ENCODE results near the gene IQSEC1.

IQSEC1 gene

DNA sequence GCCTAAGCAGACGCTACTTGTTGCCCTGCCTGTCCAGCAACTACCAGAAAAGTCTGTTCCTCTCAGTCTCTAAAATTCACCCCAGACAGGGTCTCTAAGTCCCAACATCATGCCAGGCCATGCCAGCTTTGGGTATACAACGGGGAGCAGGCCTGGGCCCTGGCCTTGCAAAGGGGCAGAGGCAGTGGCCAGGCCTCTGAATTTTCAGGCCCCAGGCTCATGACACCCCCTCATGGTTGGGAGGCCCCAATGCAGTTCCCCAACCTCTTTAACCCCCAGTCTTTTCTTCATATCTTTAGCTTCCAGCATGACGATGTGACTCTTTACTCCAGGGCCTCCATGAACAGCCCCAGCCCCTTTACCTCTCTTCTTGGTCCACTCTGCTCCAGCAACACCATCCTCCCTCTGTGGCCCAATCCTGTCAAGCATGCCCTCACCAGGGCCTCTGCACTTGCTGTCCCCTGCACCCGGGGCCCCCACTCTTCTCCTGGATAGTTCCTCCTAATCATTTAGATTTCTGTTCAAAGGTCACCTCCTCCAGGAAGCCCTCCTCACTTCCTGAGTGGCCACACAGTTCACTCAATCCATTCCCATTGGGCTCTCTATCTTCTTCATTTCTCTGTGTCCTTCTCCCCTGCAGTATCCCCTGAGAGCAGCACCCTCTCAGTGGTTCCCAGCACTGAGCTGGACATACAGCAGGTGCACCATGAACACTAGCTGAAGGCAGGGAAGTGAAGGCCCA, 4.8 kb downstream of the IQSEC1 start:
- no peak for DNase-seq (ENCODE audit: low read depth in 1 of 2, low spot score in 1 of 2)

DNA sequence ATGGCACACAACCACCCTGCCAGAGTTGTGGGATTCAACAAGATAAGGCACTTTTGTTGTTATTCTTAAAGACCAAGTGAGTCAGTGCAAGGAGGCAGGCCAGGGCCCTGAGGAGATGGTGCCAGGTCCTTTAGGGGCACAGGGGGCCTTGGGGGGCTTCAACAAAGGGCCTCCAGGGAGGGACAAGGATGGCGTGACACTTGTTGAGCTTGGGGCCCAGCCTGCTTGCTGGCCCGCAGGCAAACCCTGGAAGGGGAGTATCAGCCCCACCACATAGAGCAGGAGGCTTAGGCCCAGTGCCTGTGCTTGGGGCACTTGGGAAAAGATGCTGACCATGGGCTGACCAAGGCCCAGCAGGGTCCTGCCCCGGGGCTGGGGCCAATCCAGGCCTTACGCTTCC, 5.5 kb downstream of the IQSEC1 start:
- no peak for DNase-seq (ENCODE audit: low read depth in 1 of 2, low spot score in 1 of 2)

DNA sequence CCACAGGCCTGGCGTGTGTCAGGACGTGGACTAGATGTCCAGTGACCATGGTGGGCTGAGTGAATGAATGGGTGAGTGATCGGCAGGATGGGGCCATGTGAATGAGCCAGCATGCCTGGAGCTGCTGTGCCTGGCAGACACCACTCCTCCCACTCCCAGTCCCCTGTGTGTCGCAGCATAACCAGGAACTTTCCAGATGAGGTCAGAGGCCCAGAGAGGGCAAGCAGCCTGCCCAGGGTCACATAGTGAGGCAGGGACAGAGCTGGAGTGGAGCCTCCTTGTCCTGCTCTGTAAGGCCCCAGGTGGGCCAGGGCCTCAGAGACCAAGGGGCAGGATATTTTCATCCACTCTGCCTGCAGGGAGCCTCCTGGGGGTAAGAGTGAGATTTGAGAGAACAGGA, 6.4 kb downstream of the IQSEC1 start:
- DNase-seq (ENCODE audit: low read depth in 1 of 2, low spot score in 1 of 2) = no peak

DNA sequence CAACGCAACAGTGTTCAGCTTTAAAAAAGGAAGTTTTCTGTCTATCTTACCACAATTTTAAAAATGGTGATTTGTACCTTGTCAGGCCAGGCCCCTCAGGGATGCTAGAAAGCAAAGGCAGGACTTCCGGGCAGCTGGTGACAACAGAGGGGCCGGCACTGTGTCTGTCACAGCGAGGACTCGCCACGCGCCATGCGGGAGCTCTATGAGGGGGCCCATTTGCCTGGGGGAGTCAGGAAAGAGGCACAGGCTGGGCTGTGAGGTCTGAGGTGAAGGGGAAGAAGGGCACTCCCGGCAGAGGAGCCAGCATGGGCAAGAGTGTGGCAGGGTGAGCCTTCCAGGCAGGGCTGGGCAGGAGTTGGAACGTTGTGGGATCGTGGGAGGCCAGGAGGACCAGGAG, 7.0 kb downstream of the IQSEC1 start:
- no peak for DNase-seq (ENCODE audit: low read depth in 1 of 2, low spot score in 1 of 2)

DNA sequence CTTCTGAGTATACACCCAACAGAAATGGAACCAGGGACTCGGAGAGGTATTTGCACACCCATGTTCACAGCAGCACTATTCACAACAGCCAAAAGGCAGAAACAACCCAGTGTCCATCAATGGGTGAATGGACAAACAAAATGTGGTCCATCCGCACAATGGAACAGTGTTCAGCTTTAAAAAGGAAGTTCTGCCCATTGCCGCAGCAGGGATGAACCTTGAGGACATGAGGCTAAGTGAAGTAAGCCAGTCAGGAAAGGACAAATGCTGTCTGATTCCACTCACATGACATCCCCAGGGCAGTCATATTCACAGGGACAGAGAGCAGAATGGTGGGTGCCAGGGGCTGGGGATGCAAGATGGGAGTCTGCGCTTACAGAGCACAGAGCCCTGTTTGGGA, 7.5 kb downstream of the IQSEC1 start:
- DNase-seq (ENCODE audit: low read depth in 1 of 2, low spot score in 1 of 2) = no peak

DNA sequence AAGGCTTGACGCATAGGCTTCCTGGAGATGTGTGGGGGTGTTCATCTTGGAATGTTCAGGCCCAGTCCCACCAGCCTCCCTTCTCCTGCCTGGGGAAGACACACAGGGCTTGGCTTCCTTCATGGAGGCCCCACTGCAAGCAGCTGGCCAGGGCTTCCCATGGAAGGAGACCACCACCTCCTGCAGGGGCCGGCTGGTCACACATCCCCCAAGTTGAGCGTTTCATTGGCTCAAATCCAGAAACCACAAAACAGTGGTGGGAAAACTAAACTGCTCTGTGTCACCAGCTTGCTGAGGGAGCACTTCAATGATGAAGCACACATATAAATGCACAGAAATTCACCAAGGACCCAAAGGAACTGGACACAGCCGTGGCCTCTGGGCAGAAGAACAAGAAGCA, 8.3 kb downstream of the IQSEC1 start:
- no peak for DNase-seq (ENCODE audit: low read depth in 1 of 2, low spot score in 1 of 2)

DNA sequence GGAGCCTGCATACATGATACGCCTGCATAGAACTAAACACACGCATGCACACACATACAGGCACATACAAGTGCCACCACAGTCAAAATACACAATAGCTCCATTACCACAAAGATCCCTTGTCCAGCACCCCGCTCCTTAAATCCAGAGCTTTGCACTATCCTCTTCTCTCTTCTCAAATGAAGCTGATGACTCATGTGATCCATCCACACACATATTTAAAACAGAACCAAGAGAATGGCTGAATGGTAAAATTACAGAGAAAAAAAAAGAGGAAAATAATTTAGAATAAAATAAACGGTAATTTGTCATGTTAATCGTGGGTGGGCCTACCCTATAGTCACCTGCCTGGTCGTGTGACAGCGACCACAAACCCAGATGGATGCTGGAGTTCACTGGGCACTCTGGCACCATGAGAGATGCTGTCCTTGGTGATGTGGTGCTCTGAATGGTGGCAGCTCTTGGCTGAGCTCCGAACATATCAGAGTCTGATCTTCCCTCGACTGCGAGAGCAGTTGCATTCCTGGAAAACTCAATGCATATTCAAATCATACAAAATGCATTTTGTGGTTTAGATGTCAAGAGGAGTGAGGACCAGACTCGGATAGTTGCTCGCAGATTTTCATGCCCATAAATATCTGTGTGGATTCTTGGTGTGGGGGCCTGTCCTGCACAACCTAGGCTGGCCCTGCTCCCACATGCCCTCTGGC, 8.9 kb downstream of the IQSEC1 start:
- DNase-seq (ENCODE audit: low read depth in 1 of 2, low spot score in 1 of 2) = no peak

DNA sequence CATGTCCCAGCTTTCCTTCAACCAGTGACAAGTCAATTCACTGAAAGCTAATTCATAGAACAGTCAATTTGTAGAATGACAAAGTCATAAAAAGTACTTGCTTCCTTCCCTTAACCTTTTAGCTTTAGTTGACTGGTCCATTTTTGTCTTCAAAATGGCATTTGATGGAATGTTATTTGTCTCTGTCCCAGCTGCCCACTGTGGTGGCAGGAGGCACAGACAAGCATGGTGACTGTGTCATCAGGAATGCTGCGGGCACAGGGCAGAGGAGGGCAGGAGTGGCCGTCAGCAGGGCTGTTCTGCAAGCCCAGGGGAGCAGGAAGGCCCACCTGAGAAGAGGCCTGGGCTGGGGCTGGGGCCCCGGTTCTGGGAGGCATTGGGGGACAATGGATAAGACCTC, 10.0 kb downstream of the IQSEC1 start:
- no peak for DNase-seq (ENCODE audit: low read depth in 1 of 2, low spot score in 1 of 2)

DNA sequence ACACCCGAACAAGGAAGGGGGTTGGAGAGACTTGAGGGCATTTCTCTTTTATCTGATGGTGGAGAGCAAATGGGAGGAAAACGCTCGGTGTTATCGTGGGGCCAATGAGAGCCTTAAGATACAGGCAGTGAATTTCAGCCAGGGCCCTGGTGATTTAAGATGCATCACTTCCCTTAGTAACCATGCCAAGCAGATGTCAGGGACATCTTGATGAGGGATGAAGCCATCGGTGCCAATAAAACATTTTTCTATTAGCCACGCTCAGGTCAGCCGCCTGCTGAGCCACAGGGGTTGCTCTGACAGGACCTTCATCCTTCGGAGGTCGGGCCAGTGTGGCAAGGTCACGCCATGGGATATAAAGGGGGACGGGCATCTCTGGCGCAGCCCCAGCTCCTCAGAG, 10.6 kb downstream of the IQSEC1 start:
- no peak for DNase-seq (ENCODE audit: low read depth in 1 of 2, low spot score in 1 of 2)

DNA sequence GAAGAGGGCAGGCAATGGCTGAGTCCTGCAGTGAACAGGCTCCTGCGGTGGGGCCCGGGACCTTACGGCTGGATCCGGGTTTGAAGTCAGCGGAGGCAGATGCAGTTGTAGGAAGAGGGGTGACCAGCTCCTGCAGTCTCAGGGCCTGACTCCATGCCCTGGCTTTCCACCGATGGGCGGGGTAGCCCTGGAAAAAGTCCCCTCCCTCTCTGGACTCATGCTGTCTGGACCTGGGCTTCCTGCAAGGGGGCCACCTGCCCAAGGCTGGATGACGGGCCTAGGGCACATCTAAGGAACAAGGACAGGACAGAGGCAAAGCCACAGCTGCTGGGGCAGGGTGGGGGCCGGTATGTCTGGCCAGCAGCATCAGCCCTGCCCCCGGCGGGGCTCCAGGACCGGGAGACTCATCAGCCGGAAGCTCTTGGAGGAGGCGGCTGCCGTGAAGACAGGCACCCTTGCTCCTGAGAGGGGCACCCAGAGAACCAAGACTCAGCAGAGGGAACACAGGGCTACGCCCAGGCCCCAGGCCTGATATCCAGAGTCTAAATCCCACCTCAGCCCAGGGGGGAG, 12.8 kb downstream of the IQSEC1 start:
- no peak for DNase-seq (ENCODE audit: low read depth in 1 of 2, low spot score in 1 of 2)

DNA sequence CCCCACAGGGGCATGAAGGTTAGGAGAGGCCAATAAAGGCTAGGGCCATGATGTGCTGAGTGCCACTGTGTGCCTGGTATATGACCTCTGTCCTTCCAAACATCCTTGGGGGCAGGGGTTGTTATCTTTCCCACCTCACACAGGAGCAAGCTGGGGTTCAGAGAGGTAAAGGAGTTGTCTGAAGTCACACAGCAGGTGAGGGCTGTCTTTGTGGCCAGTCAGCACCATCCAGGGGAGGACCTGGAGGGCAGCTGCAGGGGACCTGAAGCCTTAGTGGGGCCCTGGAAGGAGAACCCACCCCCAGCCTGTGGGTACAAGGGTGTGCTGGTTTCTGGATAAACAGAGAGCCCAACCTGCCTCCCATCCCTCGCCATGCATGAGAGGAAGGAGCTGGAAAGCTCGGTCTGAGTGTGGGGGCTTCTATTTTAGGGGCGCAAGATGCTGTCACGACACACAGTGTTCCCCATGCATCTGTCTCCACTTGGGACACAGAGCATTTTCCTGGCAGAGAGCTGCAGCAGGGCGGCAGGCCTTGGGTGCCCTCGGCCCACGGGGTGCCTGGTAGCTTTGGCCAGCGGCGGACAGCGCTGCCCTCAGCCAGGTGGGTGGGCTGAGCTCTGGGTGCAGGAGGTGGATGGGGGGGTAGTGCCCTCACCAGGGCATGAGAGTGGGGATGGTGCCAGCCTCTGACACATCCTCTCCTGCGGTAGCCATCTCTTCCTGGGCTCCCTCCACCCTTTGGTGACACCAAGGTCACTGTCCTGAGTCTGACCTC, 14.7 kb downstream of the IQSEC1 start:
- DNase-seq (ENCODE audit: low read depth in 1 of 2, low spot score in 1 of 2) = no peak

DNA sequence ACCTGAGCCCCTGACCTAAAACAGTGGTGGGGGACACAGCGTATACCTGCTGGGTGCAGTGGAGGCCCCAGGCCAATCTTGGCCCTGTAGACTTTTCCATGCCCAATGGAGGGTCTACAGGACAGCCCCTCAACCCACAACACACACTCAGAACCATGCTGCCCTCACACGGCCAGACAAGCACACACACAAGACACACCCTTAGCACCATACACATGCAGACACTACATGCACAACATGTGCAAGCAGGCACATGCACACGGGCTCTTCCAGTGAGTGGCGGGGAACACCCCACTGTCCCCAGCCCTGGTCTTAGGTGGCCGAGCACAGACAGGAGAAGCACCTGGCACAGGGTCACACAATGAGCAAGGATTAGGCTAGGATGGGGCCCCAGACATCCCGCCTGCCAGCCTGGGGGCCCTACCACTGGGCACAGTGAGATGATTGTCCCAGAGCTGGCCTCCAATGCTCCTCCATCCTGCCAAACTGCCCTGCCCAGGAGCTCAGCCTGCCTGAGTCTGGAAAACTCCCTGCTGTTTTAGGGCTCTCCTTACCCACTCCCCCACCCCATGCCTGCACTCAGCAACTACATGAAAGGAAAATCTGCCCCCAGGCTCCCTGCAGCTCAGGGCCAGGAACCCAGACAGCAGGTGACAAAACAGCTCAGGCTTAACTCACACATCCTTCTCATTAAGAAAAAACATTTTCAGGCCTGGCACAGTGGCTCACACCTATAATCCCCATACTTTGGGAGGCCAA, 15.8 kb downstream of the IQSEC1 start:
- no peak for DNase-seq (ENCODE audit: low read depth in 1 of 2, low spot score in 1 of 2)

DNA sequence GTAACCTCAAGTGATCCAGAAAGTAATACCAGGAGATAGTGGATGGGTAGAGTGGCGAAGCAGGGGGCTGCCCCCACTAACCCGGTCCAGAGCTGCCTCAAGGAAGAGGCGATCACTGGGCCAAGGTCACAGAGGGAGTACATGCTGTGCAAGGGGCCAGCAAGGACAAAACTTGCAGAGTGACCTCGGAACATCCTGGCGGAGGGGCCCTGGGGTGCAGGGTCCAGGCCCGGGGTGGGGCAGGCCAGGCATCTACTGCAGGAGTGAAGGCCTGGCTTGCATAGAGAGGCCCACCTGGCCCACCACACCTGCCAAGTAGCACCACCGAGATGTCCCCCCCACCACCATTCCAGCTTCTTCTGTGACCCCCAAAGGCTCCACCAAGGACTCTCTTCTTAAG, 17.6 kb downstream of the IQSEC1 start:
- DNase-seq (ENCODE audit: low read depth in 1 of 2, low spot score in 1 of 2) = no peak

DNA sequence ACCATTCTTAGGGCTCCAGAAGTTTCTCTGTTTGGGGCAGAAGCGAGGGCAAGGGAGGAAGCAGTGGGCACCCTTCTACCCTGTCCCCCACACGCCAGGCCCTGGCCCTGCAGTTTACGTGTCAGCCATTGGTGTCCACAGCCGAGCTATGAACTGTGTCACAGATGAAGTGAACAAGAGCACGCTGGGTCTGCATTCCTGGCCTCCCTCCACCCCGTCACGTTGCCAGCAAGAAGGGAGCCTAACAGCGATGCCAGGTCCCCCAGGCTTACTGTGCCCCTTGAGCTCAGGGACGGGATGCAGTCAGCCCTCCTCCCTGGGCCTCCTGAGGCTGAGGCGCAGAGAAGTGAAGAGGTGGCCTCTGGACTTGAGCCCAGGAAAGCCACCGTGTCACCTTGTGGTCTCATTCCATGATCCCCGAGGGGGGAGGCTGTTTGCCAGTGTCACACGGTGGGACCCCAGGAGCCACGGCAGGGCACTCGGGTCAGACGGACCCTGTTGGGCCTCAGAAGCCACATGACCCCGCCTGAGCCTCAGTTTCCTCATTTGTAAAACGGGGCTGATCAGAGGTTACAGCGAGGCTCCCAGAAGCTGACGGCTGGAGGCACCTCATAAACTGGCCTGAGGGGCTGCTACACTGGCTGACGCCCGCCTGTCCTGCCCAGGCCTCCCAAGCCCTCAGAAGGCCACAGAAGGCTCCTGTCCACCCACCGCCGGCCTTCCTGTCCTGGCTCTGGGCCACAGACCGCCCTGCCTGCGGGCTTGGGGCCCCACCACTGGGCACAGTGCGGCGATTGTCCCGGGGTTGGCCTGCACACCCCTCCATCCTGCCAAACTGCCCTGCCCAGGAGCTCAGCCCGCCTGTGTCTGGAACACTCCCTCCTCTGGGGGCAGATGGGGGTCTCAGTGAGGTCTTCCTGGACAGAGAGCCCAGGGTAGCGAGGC, 18.6 kb downstream of the IQSEC1 start:
- no peak for DNase-seq (ENCODE audit: low read depth in 1 of 2, low spot score in 1 of 2)

DNA sequence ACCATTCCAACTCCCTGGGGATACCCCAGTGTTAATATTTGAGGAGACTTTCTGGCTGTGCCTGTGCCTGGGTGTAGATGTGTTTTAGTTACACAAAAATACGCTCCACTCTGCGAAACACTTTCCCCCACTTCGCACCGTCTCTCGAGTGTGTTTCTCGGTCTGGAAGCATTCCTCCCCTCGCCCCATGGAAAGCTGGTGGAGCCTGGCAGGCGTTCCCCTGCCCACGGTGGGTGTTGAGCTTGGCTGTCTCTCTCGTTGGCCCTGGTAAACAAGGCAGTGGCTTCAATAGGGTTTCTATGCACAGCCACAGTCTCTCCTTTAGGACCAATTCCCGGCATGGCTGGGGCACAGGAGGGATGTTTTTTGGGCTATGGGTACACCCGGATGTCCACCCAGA, 19.3 kb downstream of the IQSEC1 start:
- no peak for DNase-seq (ENCODE audit: low read depth in 1 of 2, low spot score in 1 of 2)

DNA sequence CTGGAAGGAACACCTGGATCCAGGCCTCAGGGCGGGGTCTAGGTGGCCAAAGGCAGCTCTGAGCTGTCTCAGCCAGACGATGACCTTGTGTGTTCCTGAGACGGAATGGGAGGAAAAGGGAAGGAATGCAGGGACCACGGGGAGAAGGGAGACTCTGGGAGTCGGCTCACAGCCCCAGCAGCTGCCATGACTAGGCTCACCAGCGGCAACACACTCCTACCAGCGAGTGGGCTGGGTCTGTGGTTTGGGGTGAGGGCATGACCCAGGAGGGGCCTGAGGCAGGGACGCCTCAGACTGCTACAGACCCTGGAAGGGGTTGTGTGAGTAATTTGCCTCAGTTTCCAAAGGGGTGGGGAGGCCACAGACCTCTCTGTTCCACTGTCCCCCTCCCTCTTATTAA, 19.8 kb downstream of the IQSEC1 start:
- no peak for DNase-seq (ENCODE audit: low read depth in 1 of 2, low spot score in 1 of 2)

DNA sequence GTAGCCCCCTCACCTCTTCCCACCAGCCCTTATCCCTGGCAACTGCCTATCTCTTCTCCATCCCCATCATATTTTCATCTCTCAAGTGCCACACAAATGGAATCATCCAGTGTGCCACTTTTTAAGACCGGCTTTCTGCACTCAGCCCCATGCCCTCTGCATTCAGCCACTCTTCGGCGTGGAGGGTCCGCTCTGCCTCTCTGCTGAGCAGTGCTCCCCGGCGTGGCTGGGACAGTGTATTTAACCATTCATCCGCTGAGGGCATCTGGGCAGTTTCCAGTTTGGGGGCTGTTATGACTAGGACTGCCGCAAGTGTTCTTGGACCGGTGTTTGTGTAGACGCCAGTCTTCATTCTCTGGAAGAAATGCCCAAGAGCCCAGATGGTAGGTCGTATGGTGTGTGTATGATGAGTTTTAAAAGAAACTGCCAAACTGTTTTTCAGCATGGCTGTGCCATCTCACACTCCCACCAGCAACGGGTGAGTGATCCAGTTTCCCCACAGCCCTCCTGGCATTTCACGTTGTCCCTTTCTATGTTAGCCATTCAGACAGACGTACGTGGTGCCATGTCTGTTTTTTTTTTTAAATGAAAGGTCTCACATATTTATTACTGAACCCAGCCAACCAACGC, 20.9 kb downstream of the IQSEC1 start:
- no peak for DNase-seq (ENCODE audit: low read depth in 1 of 2, low spot score in 1 of 2)

DNA sequence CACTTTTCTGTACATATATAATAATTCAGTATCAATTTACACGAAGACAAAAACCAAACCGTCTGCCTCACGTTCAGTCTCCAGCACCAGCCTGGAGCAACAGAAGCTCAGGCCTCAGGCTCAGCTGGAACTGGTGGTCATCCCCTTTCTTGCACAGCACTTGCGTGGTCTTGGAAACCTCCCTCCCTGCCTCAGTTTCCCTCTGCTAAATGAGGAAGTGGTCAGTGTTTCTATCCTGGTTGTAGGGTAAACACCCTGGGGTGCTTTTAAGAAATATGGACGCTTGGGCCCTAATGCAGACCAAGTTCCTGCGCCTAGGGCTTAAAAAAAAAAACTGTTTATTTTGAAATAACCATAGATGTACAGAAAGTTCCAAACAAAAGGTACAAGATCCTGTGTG, 21.6 kb downstream of the IQSEC1 start:
- no peak for DNase-seq (ENCODE audit: low read depth in 1 of 2, low spot score in 1 of 2)

DNA sequence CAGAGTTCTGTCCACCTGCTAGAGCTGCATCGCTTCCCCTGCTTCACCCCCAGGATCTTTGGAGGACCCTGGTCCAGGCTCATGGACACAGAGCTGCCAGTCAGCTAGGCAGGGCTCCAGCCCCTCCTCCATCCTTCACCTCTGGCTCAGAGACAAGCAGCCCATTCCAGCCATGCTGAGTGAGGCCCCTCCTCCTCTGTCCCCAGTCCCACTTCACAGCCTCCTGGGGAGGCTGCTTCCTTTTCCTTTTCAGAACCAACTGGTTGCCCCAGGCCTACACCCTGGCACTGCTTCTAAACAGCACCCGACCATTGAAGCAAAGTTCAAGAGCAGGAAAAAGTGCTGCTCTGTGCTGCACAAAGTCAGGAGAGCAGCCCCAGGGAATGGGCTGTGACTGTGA, 22.2 kb downstream of the IQSEC1 start:
- no peak for DNase-seq (ENCODE audit: low read depth in 1 of 2, low spot score in 1 of 2)

DNA sequence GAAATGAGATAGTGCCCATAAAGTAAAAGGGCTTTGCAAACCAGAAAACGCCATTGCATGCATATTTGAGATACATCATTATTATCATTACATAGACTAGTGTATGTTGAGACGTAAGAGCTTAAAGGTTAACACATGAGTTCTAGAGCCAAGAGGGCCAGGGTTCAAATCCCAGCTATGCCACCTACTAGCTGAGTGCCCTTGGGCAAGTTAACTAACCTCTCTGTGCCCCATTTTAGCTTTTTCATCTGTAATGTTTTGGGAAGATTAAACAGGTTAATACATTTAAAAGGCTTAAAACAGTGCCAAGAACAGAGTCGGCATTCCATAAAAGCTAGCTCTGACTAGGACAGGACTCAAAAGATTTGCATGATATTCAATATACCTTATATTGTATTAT, 22.8 kb downstream of the IQSEC1 start:
- no peak for DNase-seq (ENCODE audit: low read depth in 1 of 2, low spot score in 1 of 2)
